Uterus (tissue), 2 donors: Measurements from ENCODE around the gene ST6GALNAC5.

ENCODE experiments used
- CTCF ChIP-seq, 4 experiments: fragments of 200-600 bp in 2 of 4; fragments of 450-650 bp in 2 of 4; sonication (generic) in 2 of 4; IDR thresholded peaks; one replicate each; pipeline ENCODE4 v1.5.1; 2016 to 2019; ENCODE audit warnings: antibody characterized with exemption in 4 of 4, mild to moderate bottlenecking in 2 of 4, moderate library complexity in 1 of 4
- POLR2A ChIP-seq, 2 donors: fragments of 450-650 bp; IDR thresholded peaks; one replicate each; pipeline ENCODE4 v1.6.1; 2016; ENCODE audit warnings: antibody characterized with exemption in 2 of 2, mild to moderate bottlenecking in 1 of 2, moderate library complexity in 1 of 2

- TF ChIP-seq CTCF (IDR thresholded peaks at IDR 0.05) (no peak), POLR2A (IDR thresholded peaks at IDR 0.05) (no peak)
Observed at GRCh38 chr1:77056525-77056924, 189.2 kb downstream of the ST6GALNAC5 start.
